ENCODE results near the gene CHD9NB.
A peak's percentile ranks its signal among the peaks of the same experiment; 100 is the strongest.
"Not testable (repeated sequence)": the region's sequence is repeated elsewhere in the genome, so short reads cannot be mapped to it uniquely, and the experiment has no call there.

CHD9NB gene

DNA sequence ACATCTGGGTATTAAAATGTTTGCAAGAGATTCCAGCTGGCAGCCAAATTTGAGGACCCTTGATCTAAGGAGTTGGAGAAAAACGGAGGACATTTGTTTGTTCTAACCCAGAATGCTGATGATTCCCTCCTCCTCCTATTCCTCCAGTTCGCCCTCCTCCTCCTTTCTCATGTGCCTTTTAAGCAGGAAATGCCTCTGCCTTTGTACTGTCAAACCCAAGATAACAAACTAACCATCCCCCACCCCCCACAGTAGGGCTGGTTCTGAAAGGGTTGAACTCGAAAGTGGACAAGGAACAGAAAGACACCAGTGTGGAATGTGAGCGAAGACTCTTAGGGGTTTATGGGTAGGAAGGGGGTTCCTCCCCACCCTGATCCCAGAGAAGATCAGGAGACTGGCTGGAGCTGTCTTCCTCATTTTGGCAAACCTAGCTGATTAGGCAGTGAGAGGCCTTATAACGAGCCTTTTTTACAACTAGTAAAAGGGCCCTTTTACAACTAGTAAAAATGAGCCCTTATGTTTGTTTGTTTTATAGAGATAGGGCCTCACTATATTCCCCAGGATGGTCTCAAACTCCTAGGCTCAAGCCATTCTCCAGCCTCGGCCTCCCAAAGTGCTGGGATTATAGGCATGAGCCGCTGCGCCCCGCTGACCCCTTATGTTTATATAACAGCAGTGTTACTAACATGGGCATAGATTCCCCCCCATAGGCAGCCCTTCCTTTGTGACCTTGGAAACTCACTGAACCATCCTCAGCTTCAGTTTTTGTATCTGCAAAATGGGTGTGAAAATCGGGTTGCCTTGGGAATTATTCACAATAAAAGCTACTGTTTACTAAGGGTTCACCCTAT lies 3.1 kb upstream of the CHD9NB start:
- no peak for DNase-seq

DNA sequence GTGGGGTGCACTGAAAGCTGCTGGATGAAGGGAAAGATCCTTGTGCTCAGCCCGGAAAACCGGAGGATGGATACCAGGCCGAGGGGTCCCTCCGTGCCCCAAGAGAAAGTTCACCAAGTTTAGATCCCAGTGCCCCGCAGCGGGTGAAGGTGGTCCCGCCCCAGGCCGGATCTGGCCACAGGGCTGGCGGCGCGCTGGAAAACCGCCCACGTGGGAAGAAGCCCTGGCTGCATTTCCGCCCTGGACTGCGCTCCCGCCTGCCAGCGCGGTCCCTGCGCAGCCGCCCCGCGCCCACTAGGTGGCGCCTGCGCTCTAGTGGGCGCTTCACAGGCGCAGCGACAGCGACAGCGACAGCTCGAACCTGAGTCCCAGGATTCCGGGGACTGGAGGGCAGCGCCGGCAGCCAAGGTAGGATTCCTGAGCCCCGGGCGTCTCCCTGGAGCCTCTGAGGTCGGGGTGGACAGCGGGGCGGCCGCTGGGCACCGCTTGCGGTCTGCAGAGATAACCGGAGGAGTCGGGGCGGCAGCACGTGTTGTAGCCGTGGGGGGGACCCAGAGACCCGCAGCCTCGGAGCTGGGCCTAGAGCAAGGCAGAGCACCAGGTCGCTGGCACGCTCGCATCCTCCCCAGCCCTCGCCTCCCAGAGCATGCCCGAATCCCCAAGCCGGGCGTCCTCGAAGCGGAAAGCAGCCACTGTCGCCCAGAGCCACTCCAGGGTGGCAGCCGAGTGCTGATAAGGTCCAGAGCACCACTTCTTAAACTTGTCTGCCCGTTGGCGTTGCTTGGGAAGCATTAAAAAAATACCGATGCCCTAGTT lies 2.2 kb upstream of the CHD9NB start, which contains the start of gene CHD9:
Gene CHD9, plus strand, starts transcription at position 322 of the 816 bp plus-strand sequence. CDS start 101,099 bp downstream, outside the sequence.
- peak; percentile 73 for DNase-seq

DNA sequence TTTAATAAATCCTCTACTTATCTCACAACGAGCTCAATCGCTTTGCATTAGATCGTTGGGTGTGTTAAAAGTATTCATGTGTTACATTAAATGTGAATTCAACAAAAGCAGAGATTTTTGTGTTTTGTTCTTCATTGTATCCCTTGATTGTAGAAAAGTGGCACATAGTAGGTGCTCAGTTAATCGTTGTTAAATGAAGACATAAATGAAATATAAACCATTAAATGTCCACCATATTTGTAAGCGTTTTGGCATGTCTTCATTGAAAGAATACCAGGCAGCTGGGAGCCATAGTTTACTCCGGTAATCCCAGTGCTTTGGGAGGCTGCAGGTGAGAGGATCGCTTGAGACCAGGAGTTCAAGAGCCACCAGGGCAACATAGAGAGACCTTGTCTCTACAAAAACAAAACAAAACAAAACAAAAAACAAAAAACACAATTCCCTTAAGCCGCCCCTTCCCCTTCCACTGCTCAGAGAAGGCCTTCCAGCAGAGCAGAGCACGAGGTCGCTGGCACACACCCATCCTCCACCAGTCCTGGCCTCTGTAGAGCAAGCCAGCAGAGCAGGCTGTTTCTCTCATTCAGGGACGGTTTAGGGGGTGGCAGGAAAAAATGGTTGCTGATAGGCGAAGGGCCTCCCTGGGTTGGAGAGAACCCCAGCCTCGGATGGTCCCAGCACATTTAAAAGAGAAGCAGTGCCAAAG lies 1.4 kb upstream of the CHD9NB start:
- DNase-seq = no peak

DNA sequence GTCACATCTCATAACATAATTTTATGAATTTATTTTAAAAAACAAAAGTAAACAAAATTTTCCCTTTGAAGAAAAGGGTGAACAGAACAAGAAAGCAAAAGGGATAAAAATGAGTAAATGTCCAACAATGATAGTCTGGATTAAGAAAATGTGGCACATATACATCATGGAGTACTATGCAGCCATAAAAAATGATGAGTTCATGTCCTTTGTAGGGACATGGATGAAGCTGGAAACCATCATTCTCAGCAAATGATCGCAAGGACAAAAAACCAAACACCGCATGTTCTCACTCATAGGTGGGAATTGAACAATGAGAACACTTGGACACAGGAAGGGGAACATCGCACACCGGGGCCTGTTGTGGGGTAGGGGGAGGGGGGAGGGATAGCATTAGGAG lies 1.4 kb downstream of the CHD9NB start:
- DNase-seq = not testable (repeated sequence)

DNA sequence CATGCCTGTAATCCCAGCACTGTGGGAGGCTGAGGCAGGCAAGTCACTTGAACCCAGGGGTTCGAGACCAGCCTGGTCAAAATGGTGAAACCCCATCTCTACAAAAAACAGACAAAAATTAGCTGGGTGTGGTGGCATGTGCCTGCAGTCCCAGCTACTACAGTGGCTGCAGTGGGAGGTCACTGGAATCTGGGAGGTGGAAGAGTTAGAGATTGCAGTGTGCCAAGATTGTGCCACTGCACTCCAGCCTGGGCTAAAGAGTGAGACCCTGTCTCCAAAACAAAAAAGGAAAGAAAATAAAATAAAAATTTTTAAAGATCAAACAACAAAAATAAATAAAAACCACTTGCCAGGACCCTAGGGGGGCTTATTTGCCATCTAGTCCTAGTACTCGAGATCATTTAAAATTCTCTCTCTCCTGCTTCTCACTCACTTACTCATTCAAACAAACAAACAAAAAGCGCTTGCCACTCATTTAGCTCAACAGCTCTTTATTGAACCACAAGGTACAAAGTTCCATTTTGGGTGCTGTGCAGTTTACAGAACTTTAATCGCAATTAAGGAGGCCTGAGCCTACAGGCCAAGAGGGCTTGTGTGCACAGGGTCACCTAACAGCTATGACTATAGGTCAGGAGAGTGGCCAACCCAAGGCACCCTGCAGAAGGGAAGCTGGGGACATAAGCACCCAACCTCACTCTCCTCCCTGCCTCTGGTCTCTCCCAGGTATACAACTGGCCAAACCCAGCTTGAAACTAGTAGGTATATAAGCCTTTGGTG lies 4.4 kb downstream of the CHD9NB start:
- no peak for DNase-seq

DNA sequence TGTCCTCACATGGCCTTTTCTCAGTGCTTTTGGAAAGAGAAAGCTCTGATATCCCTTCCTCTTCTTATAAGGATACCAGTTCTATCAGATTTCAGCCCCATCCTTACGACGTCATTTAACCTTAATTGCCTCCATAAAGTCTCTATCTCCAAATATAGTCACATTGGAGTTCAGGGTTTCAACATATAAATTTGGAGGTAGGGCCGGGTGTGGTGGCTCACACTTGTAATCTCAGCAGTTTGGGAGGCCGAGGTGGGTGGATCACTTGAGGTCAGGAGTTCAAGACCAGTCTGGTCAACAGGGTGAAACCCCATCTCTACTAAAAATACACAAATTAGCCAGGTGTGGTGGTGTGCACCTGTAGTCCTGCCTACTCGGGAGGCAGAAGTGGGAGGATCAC lies 5.2 kb downstream of the CHD9NB start:
- not testable (repeated sequence) for DNase-seq

DNA sequence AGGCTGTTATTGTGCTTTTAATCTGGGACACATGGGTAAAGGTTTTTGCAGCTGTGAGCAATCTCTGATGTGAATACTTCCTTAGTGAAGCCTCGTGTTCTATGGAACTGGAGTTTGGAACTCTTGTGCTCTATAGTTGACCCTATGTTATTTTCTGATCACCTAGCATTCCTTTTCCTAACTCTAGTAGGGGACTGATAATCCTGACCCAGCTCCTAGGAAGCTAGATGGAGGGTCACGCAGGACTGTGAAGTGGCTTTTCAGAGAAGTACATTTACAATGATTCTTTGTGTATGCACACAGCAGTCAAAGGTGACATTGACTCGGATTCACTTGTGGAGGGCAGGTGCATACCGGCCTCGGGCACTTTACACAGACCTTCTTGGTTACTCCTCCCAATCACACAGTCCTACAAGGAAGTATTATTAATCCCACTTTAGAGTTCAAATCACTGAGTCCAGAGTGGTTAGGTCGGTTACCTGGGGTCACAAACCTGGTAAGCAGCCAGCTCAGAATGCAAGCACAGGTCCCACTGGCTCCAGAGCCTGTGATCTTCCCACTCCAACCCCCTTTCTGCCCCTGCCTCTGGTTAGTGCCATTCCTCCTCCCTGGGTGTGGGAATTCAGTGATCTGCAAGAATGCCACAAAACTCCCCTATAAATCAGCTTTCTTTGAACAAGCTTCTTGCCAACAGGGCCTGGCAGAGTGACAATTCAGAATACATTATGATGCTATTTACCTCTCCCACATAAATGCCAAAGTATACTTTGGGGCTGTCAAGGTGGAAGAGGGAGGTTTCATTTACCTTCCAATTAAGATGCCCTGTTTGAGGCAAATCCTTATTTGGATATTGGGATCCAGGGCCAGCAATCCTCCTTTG lies 7.1 kb downstream of the CHD9NB start:
- DNase-seq = no peak

- no peak for DNase-seq
These were observed 8.6 kb downstream of the CHD9NB start for GRCh38 chr16:53043986-53044601.

DNA sequence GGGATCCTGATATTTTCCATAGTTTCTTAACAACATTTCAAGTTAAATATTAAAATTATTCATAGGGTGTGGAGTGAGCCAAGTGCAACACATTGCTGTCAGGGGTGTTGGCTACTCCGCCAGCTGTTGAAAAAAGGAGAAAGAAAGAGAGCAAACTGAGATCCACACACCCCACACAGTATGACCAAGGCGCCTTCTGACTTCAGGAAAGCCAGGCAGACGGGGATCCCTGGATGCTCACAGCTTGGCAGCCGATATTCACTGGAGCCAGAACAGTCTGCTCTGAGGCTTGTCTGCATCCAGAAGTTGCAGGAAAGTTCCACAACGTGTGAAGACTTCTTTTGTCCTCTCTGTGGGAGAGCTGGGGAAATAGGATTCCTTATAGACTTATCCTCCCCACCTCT lies 9.3 kb downstream of the CHD9NB start:
- DNase-seq = no peak

DNA sequence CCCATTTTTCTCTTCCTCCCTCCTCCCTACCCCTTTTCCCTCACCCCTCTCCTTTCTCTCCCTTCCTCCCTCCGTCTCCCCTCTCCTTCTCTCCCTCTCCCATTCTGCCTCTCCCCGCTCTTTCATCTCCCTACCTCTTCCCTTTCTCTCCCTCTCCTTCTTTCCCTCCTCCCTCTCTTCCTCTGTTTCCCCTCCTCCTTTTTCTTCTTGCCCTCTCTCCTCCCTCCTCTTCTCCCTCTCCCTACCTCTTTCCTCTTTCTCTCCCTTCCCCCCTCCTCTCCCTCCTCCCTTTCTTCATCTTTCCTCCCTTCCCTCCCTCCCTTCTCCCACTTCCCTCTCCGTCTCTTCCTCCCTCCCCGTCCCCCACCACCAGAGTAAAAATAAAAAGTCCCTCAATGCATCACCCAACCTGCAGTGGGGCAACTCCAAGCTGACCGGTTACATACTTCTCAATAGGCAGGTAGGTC lies 10.4 kb downstream of the CHD9NB start:
- no peak for DNase-seq

GRCh38 chr16:53041320-53042051 lies 11.2 kb downstream of the CHD9NB start:
- no peak for DNase-seq

- no peak for DNase-seq
These were observed 11.9 kb downstream of the CHD9NB start for GRCh38 chr16:53040788-53041187.

DNA sequence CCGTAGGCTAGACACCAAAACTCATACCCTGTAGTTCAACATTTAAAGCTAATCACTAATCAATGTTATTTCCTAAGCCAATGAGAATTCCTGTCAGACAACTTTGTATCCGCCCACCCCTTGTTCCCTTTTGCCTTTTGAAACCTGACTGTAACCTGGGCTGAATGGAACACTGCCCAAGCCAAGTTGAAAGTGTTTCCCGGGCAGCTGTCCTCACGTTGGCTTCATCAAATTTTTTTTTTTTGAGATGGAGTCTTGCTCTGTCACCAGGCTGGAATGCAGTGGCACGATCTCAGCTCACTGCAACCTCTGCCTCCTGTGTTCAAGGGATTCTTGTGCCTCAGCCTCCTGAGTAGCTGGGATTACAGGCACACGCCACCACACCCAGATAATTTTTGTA lies 16.0 kb downstream of the CHD9NB start:
- not testable (repeated sequence) for DNase-seq

GRCh38 chr16:53036066-53036465 lies 16.6 kb downstream of the CHD9NB start:
- no peak for DNase-seq

- no peak for DNase-seq
These were observed 17.3 kb downstream of the CHD9NB start for GRCh38 chr16:53035176-53035942.

DNA sequence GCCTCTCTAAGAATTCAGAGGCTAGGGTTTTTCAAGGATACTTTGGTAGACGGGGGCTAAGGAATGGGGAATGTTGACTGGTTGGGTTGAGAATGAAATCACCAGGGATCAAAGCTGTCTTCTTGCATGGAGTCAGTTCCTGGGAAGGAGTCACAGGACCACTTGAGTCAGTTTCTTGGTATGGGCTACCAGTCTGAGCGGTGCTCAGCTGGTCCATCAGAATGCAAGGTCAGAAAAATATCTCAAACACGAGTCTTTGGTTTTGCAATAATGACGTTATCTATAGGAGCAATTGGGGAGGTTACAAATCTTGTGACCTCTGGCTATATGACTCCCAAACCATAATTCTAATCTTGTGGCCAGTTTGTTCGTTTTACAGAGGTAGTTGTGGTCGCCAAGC lies 18.4 kb downstream of the CHD9NB start:
- DNase-seq = no peak

DNA sequence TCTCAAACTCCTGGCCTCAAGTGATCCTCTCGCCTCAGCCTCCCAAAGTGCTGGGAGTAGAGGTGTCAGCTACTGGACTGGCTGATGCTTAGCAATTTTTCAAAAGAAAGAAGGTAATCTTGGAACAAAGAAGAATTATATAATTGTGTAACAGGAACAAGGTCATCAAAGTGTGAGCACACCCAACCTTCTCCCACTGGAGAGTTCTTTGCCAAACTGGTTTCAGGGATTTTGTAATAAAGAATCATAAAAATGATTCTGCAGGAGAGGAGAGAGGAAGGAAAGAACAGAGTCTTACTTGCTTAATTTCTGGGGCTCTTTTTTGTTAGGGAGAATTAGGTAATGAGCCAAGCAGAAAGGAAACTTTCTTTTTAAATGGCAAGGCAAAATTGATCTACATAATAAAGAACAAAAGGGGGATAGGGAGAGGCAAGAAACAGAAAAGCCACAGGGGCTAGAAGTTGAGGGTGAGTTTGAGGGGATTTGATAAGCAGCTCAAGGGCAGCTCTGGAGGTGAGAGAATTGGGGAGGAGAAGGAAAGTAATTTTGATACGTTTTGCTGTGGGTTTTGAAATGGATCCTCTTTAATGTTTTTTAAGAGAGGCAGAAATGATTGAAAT lies 21.3 kb downstream of the CHD9NB start:
- DNase-seq = no peak

- no peak for DNase-seq
These were observed 22.7 kb downstream of the CHD9NB start for GRCh38 chr16:53029971-53030370.

DNA sequence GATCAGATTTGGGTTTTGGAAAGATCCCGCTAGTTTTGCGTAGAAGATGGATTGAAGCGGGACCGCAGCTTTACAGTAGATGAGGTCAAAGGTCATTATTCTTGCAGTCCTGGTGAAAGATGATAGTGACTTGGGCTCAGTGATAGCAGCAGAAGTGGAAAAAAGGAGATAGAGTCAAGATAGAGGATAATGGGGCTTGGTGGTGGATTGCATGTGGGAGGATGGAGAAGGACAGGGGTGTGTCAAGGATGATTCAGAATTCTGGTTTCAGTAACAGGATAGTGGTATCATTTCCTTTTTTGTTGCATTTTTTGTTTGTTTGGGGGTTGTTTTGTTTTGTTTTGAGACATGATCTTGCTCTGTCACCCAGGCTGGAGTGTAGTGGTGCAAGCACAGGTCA lies 28.7 kb downstream of the CHD9NB start:
- no peak for DNase-seq

All from GOT3 (cell line).